Aortic smooth muscle cell (primary cell): ENCODE measurements around the gene YIPF2. TPM values are rescaled to one million over a fixed set of nuclear protein-coding genes. Genes with fewer than 3 reads are reported as not detected.

Experiments
- total RNA-seq: library from RNA; depleted of rRNA; stranded (reverse); fragments of >200 nt; gene quantifications from 2 replicates; pipeline ENCODE4 v1.2.3, GENCODE V29; 2014

YIPF2 gene
- total RNA-seq = 116 and 130 TPM in 2 replicates

DNA sequence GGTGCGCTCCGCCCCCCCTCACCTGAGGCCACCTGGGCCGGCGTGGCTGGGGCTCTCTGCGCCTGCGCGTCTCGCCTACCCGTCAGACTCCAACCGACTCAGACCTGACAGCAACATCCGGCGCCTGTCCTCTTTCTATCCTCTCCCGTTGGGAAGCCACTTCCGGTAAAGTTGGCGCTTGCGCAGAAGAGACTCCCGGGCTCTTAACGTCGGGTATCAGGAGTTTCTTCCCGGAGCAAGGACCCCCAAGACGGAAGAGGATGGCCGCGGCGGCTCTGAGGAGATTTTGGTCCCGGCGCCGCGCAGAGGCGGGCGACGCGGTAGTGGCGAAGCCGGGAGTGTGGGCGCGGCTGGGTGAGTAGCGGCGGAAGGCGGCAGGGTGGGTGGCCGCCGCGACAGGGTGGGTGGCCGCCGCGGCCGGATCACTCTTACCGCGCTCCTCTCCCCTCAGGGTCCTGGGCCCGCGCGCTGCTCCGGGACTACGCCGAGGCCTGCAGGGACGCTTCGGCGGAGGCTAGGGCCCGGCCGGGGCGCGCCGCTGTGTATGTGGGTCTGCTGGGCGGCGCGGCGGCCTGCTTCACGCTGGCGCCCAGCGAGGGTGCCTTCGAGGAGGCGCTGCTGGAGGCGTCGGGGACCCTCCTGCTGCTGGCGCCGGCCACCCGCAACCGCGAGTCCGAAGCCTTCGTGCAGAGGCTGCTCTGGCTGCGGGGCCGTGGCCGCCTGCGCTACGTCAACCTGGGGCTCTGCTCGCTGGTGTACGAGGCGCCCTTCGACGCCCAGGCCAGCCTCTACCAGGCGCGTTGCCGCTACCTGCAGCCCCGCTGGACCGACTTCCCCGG is at the start of gene YIPF2, which contains the start of gene TIMM29:
TSS of gene YIPF2 (minus strand) at position 77 of the 839 bp plus-strand sequence. CDS start 229 bp downstream, outside the sequence.
TSS of gene TIMM29 (plus strand) at position 249 of the 839 bp plus-strand sequence. CDS start at position 261, 12 bp downstream.

GRCh38 chr19:10960314-10961072 is 32.1 kb upstream of the YIPF2 start, which contains the start of gene SMARCA4:
Gene SMARCA4, plus strand, starts transcription at chr19:10961030. Its CDS starts 23,122 bp downstream, at chr19:10984152.

Other genes starting within 250 kb of the YIPF2 start
- gene QTRT1, start 227.2 kb downstream of the YIPF2 start, total RNA-seq = 20.9 and 27.9 TPM in 2 replicates
- gene DNM2, start 210.6 kb downstream of the YIPF2 start, total RNA-seq = 90.5 and 96.6 TPM in 2 replicates
- 47.0 and 55.4 TPM in 2 replicates for gene TMED1, start 92.4 kb downstream of the YIPF2 start, total RNA-seq
- gene C19orf38, start 80.2 kb downstream of the YIPF2 start, total RNA-seq = 0.19 and 0.26 TPM in 2 replicates
- gene CARM1, start 57.1 kb downstream of the YIPF2 start, total RNA-seq = 18.6 and 19.5 TPM in 2 replicates
- 21.9 and 25.8 TPM in 2 replicates for gene TIMM29, start 172 bp upstream of the YIPF2 start, total RNA-seq
- 59.2 and 62.4 TPM in 2 replicates for gene SMARCA4, start 32.4 kb upstream of the YIPF2 start, total RNA-seq
- gene LDLR, start 160.8 kb upstream of the YIPF2 start, total RNA-seq = 213 and 269 TPM in 2 replicates
- 69.1 and 70.3 TPM in 2 replicates for gene SPC24, start 227.1 kb upstream of the YIPF2 start, total RNA-seq